Muscle of leg (tissue), 11 donors: Measurements from ENCODE around the gene PPP2R5C. TPM values are rescaled to one million over a fixed set of nuclear protein-coding genes. Genes with fewer than 3 reads are reported as not detected.

Source experiments
- DNase-seq: peaks from one replicate; pipeline ENCODE4 v3.0.0; 2013
- H3K27ac ChIP-seq: one replicate; pipeline ENCODE4 v1.5.1; 2013; ENCODE audit warnings: mild to moderate bottlenecking, low read length, control low read depth
- H3K27me3 ChIP-seq: one replicate; pipeline ENCODE4 v1.6.1; 2013; ENCODE audit warnings: low read length; ENCODE audit not compliant: control insufficient read depth, insufficient read depth
- H3K36me3 ChIP-seq: one replicate; pipeline ENCODE4 v1.6.1; 2013; ENCODE audit warnings: low read length; ENCODE audit not compliant: control insufficient read depth, insufficient read depth
- H3K4me1 ChIP-seq: one replicate; pipeline ENCODE4 v1.6.1; 2013; ENCODE audit warnings: low read length; ENCODE audit not compliant: control insufficient read depth, insufficient read depth
- H3K4me3 ChIP-seq: one replicate; pipeline ENCODE4 v1.5.1; 2013; ENCODE audit warnings: low read length, control low read depth
- H3K9me3 ChIP-seq: replicated peaks from 2 replicates; pipeline ENCODE4 v1.6.1; 2013; ENCODE audit warnings: low read depth, low read length; ENCODE audit not compliant: control insufficient read depth
- WGBS: methylation state at CpG from one replicate; pipeline ENCODE4 v1.1.5; 2013; ENCODE audit warnings: missing lambda C conversion rate; ENCODE audit not compliant: insufficient coverage; 5-methylcytosine and 5-hydroxymethylcytosine counted together
- polyA plus RNA-seq, 8 donors: library from polyadenylated mRNA; unstranded; fragments of 120-200 nt; gene quantifications; one replicate each; pipeline versions ENCODE4 v1.2.1 to v1.2.3, GENCODE V29; 2013; ENCODE audit warnings: inconsistent platforms in 1 of 8, low replicate concordance in 1 of 8; ENCODE audit not compliant: insufficient read length in 8 of 8, insufficient read depth in 1 of 8
- total RNA-seq: library from RNA; stranded (reverse); fragments of 120-200 nt; gene quantifications from one replicate; pipeline ENCODE4 v1.2.4, GENCODE V29; 2013

Gene PPP2R5C
- total and polyA plus RNA-seq, 9 donors: 56.9 to 79.7 (median 65.9) TPM

DNA sequence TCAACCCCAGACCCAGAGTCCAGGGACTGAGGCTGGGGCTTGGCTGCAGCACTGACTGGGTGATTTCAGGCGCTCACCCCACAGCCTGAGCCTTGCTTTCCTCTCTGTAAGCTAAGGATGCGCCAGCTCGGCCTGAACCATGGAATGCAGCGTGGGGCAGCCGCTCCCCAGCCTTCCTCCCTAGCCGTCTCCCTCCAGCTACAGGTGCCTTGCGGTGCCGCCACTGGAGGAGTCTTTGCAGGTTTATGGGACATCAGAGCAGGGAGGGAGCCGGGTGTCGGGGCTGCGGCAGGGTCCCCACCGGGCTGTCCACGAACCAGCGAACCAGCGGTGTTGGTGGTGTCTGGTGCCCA lies 19.4 kb downstream of the PPP2R5C start:
- 3% methylated on average over 5 of the region's 15 CpGs for WGBS
- Histone ChIP-seq H3K27me3 (peaks cover 30% of the 10 kb centered on the region), H3K36me3 (no peaks in the 10 kb centered on the region), H3K4me3 (peak overlapping the region; percentile 42), H3K27ac (no peak overlapping the region), H3K4me1 (peaks cover 20% of the 10 kb centered on the region), H3K9me3 (peaks cover 3% of the 10 kb centered on the region)
- DNase-seq: no peak

DNA sequence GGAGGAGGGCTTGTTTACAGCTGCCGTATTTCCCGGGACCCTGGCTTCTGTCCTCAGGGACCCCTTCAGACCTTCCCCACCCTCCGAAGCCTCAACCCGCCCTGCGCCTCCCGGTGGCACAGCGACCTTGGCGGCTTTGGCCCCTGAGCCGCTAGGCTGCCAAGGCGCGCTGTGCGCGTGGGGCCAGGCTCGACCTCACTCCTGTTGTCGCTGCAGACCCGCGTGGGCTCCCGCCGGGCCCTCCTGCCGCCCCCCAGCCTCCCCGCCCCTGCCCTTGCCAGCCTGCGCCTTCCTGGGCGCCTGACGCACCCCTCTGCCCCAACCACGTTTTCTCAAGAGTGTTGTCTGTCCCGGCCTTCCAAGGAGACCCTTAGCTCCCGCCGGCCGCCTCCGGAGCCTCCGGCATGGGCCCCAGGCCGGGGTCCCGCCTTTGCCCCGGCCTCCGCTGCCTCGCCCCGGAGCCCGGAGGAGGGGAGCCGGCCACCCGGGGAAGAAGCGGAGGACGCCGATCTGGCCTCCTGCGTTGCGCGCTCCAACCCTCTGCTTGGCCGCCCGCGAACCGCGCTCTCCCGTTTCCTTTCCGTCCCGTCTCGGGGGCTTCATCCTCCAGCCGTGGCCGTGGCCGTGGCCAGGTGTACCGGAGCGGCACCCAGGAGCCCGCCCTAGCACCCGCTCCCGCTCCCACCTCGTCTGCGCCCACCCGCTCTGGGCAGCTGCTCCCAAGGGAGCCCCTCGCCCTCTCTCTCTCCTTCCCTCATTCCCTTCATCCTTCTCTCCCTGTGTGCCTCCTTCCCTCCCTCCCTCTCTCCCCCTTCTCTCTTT lies 19.9 kb downstream of the PPP2R5C start:
- peaks cover 14% of the 10 kb centered on the region for H3K4me1 ChIP-seq

DNA sequence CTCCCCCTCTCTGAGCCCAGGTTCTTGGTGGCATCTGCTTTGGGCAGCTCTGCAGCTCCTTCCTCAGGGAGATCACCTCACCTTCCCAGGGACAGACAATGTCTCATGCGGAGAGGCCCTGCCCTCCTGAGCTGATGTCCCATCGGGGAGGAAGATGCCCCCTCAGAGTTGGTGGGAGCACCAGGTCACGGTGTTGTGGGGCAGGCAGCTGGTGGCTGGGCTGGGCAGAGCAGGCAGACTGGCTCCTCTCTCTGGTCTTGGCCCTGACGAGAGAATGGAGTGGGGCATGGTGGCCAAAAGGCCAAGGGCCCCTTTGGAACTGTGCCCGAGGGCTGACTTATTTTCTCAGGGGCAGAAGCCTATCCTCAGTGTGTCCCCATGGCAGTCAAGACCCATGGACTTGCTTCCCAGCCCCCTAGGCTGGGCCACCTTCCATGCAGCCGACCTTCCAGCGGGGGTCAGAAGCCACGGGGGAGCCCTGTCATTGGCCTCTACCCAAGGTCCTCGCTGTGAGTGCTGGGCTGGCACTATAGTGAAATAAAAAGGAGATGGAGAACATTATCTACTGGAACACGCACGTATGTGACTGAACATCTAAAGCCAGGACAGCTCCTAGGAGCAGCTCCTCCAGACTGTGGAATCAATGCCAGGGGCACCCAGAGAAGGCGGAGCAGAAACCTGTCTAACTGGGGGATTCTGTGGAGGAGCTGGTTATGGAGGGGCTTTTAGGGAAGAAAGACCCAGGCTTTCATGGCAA lies 21.9 kb downstream of the PPP2R5C start:
- no peak for DNase-seq
- H3K27me3 ChIP-seq: peaks cover 30% of the 10 kb centered on the region
- no peaks in the 10 kb centered on the region for H3K36me3 ChIP-seq
- peaks cover 12% of the 10 kb centered on the region for H3K4me1 ChIP-seq
- H3K4me3 ChIP-seq: no peak overlapping the region
- 88% methylated on average over 8 of the region's 12 CpGs for WGBS
- H3K9me3 ChIP-seq: no peaks in the 10 kb centered on the region
- no peak overlapping the region for H3K27ac ChIP-seq

More for the DNA sequence above, 19.9 kb downstream of the PPP2R5C start:
- Histone ChIP-seq H3K4me3 (peak overlapping the region; percentile 42), H3K9me3 (peaks cover 3% of the 10 kb centered on the region), H3K27me3 (peaks cover 30% of the 10 kb centered on the region), H3K27ac (no peak overlapping the region), H3K36me3 (no peaks in the 10 kb centered on the region)
- under 1% methylated on average over 66 of the region's 67 CpGs for WGBS
- no peak for DNase-seq

DNA sequence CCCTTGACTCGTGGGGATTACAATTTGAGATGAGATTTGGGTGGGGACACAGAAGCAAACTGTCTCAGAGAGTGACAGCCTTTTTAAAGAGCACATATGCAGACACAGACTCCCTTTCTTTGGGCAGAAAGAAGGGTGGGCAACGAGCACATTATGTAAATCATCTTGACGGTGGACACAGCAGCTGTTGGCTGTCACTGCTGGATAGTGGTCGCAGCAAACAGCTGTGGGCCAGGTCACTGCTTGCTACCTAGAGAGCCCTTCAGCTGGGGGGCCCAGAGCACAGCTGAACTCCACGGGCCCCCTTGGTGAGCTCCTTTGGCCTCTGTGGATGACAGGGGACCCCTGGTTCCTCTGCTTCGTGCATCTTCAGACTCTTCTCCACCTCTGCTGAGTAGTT lies 23.1 kb downstream of the PPP2R5C start:
- no peaks in the 10 kb centered on the region for H3K9me3 ChIP-seq
- H3K27ac ChIP-seq: no peak overlapping the region
- no peak overlapping the region for H3K4me3 ChIP-seq
- DNase-seq: no peak
- peaks cover 15% of the 10 kb centered on the region for H3K4me1 ChIP-seq
- no peaks in the 10 kb centered on the region for H3K36me3 ChIP-seq
- peaks cover 19% of the 10 kb centered on the region for H3K27me3 ChIP-seq
- WGBS: 65% methylated on average over 5 of the region's 6 CpGs

DNA sequence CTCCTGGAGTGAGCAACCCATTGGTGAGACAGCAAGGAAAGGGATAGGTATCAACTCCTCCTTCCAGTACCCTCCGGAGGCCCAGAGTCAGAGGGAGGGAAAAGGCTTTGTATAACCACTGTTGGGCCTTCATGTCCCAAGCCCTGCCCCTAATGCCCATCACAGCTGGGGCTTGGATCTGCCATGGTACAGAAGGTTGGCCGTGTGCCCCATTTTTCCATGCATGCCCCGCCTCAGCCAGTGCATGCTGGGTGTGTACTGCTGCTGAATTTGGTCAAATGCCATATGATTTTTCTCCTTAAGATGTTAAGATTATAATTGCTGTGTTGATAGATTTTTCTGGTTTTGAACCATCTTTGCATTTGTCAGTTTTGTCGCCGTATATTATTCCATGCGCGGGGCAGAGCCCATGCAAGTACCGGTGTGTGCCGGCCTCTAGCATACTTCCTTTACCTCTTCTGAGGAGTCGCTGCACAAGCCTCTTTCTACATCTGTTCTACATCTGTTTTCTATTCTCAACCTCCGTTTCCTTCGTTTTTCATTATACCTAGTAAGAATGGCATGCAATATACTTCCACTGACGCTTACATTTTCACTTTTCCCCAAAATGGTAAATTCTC lies 26.6 kb downstream of the PPP2R5C start:
- peak; percentile 48 for DNase-seq

DNA sequence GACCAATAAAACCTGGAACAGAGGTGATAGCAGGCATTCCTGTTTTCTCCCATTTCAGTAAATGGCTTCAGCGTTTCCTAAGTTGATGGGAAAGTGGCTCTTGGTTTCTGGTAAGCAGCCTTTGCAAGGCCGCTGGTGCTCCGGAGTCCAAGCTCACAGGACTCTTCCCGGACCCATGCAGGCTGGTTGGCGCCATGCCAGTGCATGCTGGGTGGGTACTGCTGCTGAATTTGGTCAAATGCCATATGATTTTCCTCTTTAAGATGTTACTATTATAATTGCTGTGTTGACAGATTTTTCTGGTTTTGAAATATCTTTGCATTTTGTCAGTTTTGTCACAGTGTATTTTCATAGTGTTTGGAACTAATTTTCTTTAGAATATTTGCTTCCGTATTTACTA lies 27.7 kb downstream of the PPP2R5C start:
- DNase-seq: no peak
- no peaks in the 10 kb centered on the region for H3K36me3 ChIP-seq
- H3K27me3 ChIP-seq: no peaks in the 10 kb centered on the region
- H3K27ac ChIP-seq: no peak overlapping the region
- H3K9me3 ChIP-seq: no peaks in the 10 kb centered on the region
- WGBS: 64% methylated on average over 3 of the region's 6 CpGs
- H3K4me1 ChIP-seq: peaks cover 9% of the 10 kb centered on the region
- H3K4me3 ChIP-seq: no peak overlapping the region

More for the DNA sequence above, 26.6 kb downstream of the PPP2R5C start:
- Histone ChIP-seq H3K27me3 (no peaks in the 10 kb centered on the region), H3K36me3 (no peaks in the 10 kb centered on the region), H3K9me3 (no peaks in the 10 kb centered on the region), H3K27ac (no peak overlapping the region), H3K4me3 (no peak overlapping the region), H3K4me1 (peaks cover 9% of the 10 kb centered on the region)
- 19% methylated on average over 9 of the region's 13 CpGs for WGBS

DNA sequence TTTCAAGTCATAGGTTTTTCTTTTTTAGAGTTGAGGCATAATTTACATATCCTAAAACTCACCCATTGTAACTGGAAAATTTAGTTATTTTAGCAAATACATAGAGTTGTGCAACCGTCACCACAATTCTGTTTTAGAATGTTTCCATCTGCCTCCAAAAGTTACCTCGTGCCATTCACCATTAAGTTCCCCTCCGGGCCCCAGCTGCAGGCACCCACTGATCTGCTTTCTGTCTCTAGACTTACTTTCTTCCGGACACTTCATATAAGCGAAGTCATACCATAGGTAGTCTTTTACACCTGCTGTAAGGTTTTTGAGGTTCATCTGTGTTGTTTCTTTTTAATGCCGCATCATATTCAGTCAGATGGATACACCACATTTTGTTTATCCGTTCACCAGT lies 28.7 kb downstream of the PPP2R5C start:
- H3K9me3 ChIP-seq: no peaks in the 10 kb centered on the region
- H3K27ac ChIP-seq: no peak overlapping the region
- H3K36me3 ChIP-seq: no peaks in the 10 kb centered on the region
- DNase-seq: no peak
- no peaks in the 10 kb centered on the region for H3K27me3 ChIP-seq
- H3K4me1 ChIP-seq: peaks cover 5% of the 10 kb centered on the region
- H3K4me3 ChIP-seq: no peak overlapping the region
- 80% methylated on average over 1 of the region's 7 CpGs for WGBS

DNA sequence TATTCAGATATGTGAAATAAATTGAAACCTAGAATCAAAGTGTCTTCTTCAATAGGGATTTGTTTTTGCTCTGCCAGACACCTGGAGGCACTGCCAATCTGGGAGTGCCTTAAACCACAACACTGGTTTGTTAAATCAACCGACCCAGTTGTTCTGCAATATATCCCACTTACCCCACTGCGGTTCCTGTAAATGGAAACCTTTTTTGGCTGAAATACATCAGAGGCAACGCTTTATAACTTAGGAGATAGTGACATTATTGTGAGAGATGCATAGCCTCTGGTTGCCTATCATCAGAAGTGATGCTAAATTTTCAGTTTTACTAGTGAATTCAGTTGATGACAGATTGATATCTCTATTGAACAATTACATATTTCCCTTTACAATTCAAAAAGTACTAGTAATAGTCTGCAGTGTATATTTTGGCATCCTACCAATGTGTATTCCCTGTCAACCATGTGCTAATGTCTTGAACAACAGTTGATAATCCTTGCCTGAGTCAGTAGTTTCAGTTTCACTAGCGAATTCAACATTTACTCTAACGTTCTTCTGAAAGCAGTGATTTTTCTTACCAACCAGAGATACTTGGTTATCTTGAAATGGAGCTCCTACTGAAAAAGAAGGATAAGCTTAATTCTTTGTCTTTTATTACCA lies 30.5 kb downstream of the PPP2R5C start:
- H3K27me3 ChIP-seq: no peaks in the 10 kb centered on the region
- no peaks in the 10 kb centered on the region for H3K9me3 ChIP-seq
- DNase-seq: peak; percentile 70
- H3K4me3 ChIP-seq: peak overlapping the region; percentile 5
- H3K36me3 ChIP-seq: no peaks in the 10 kb centered on the region
- peak overlapping the region; percentile 64 for H3K27ac ChIP-seq
- H3K4me1 ChIP-seq: peaks cover 5% of the 10 kb centered on the region
- whole genome bisulfite sequencing: no CpG with 5 or more reads among the region's 5 CpGs

DNA sequence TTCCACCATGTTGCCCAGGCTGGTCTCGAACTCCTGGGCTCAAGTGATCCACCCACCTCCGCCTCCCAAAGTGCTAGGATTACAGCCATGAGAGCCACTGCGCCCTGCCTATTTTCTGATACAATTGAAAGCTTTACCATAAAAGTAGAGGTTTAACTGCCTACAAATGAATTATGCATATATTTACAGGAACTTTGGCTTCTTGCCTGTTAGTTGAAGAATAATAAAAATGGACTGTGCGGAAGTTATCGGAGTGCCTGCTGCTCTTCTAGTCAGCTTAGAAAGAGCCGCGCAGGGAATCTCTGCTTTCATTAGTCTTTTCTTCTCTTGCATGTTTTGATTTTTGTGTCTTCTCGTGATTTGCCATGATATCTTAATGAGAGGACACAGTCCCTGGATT lies 34.5 kb downstream of the PPP2R5C start:
- Histone ChIP-seq H3K4me1 (peaks cover 2% of the 10 kb centered on the region), H3K36me3 (no peaks in the 10 kb centered on the region), H3K9me3 (no peaks in the 10 kb centered on the region), H3K27me3 (no peaks in the 10 kb centered on the region), H3K4me3 (no peak overlapping the region), H3K27ac (no peak overlapping the region)
- WGBS: 96% methylated on average over 4 of the region's 8 CpGs
- no peak for DNase-seq

DNA sequence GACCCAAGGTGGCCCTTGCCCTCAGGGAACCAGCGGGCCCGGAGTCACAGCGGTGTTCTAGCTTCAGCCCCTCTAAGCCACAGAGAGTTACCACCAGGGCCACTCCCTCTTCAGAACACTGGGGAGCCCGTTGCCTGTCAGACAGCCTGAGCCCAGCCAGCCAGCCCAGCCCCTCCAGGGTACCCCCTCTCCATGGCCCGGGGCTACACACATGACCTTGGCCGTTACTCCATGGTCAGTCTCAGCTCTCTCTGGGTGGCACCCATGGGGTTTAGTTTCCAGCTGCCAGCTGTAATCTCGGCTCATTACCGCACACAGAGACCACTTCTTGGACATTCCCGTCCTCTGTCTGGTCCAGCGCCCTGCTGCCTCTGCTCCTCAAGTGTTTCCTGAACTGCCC lies 35.0 kb downstream of the PPP2R5C start:
- WGBS: 83% methylated on average over 9 of the region's 10 CpGs
- Histone ChIP-seq H3K4me3 (no peak overlapping the region), H3K27me3 (no peaks in the 10 kb centered on the region), H3K4me1 (peaks cover 2% of the 10 kb centered on the region), H3K36me3 (no peaks in the 10 kb centered on the region), H3K9me3 (no peaks in the 10 kb centered on the region), H3K27ac (no peak overlapping the region)
- no peak for DNase-seq
